DOHH2 (cell line): ENCODE measurements around the gene CALML3.

Experiments
- H3F3A ChIP-seq: fragments of 200-600 bp; sonication (generic), shearing (Covaris generic); 2 replicates; pipeline ENCODE4 v1.6.0; 2016; ENCODE audit warnings: antibody characterized with exemption, mild to moderate bottlenecking; ENCODE audit not compliant: control insufficient read depth, insufficient read depth
- H3K27ac ChIP-seq: fragments of 200-600 bp; sonication (generic); 2 replicates; pipeline ENCODE4 v1.5.1; 2014; ENCODE audit warnings: low read depth, mild to moderate bottlenecking, low read length, moderate library complexity
- H3K27me3 ChIP-seq: fragments of 200-600 bp; sonication (generic); 2 replicates; pipeline ENCODE4 v1.6.1; 2014; ENCODE audit warnings: mild to moderate bottlenecking, low read length, mixed read lengths; ENCODE audit not compliant: control insufficient read depth
- H3K36me3 ChIP-seq: fragments of 200-600 bp; sonication (generic); 2 replicates; pipeline ENCODE4 v1.6.1; 2014; ENCODE audit warnings: mild to moderate bottlenecking, low read length, moderate library complexity, mixed read lengths; ENCODE audit not compliant: control insufficient read depth
- H3K4me1 ChIP-seq: fragments of 200-600 bp; sonication (generic); 2 replicates; pipeline ENCODE4 v1.6.1; 2014; ENCODE audit warnings: mild to moderate bottlenecking, low read length, mixed read lengths; ENCODE audit not compliant: control insufficient read depth
- H3K4me2 ChIP-seq: fragments of 200-600 bp; sonication (generic); 2 replicates; pipeline ENCODE4 v1.6.0; 2014; ENCODE audit warnings: mild to moderate bottlenecking, low read length, moderate library complexity
- H3K4me3 ChIP-seq: fragments of 200-600 bp; sonication (generic); 2 replicates; pipeline ENCODE4 v1.5.1; 2014; ENCODE audit warnings: mild to moderate bottlenecking, low read length, mixed read lengths
- H3K79me2 ChIP-seq: fragments of 200-600 bp; sonication (generic); 2 replicates; pipeline ENCODE4 v1.6.1; 2014; ENCODE audit warnings: mild to moderate bottlenecking, low read length, mixed read lengths; ENCODE audit not compliant: control insufficient read depth
- H3K9me2 ChIP-seq: fragments of 200-600 bp; sonication (generic); replicated peaks from 2 replicates; pipeline ENCODE4 v1.6.1; 2014; ENCODE audit warnings: mild to moderate bottlenecking, low read length, mixed read lengths; ENCODE audit not compliant: control insufficient read depth
- H3K9me3 ChIP-seq: fragments of 200-600 bp; sonication (generic); 2 replicates; pipeline ENCODE4 v1.6.1; 2014; ENCODE audit warnings: antibody characterized with exemption, low read length, mixed read lengths; ENCODE audit not compliant: control insufficient read depth, insufficient read depth
- H4K20me1 ChIP-seq: fragments of 200-600 bp; sonication (generic); 2 replicates; pipeline ENCODE4 v1.6.0; 2014; ENCODE audit warnings: low read depth, mild to moderate bottlenecking, antibody characterized with exemption, low read length, moderate library complexity; ENCODE audit not compliant: control insufficient read depth, insufficient read depth
- EZH2phosphoT487 ChIP-seq: fragments of 200-600 bp; sonication (generic); IDR thresholded peaks from 2 replicates; pipeline ENCODE4 v1.6.1; 2017; ENCODE audit warnings: borderline replicate concordance, mild to moderate bottlenecking, antibody characterized with exemption, low read length, moderate library complexity, mixed read lengths
- TF ChIP-seq, protein P1 (sequence below): fragments of 200-600 bp; sonication (generic); IDR thresholded peaks from one replicate; pipeline ENCODE4 v1.5.1; 2014; ENCODE audit warnings: antibody characterized with exemption, mild to moderate bottlenecking, low read depth, low read length; ENCODE audit not compliant: poor library complexity, severe bottlenecking

The CALML3 gene

DNA sequence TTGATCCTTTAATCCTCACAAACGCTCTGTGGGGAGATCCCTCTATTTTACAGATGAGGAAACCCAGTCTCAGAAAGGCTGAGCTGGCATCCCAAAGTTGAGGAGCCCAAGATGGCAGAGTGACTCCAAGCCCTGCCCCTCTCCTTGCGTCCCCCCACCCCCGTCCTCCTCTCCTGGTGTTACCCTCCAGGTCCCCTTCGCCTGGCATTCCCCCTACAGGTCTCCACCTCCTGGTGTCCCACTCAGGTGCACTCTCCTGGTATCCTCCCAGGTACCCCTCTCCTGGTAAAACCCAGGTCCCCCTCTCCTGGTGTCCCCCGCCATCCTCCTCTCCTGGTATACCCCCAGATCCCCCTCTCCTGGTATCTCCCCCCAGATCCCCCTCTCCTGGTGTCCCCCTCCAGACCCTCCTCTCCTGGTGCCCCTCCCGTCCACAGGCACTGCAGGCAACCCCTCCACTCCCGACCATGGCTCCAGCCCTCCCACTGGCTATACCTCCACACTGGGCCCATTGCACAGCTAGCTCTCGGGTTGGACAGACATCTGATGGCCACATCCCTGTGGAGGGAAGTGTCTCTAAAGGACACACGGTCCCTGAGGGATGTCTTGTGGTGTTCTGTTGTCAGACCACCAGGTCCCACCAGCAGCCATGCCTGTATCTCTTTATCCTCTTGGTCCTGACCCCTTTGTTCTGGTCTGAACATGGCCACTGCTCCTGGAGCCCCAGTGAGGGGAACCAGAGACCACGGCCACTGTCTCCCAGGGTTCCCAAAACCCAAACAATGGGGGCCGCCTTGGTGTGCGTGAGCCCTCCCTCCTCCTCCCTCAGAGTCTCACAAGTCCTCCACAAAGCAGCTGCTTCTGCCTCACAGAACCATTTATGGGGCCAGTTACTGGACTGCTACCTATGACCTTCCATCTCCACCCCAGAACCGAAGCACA, 37.2 kb downstream of the CALML3 start:
- no peak for TF ChIP-seq EZH2phosphoT487
- TF ChIP-seq, protein P1, sequence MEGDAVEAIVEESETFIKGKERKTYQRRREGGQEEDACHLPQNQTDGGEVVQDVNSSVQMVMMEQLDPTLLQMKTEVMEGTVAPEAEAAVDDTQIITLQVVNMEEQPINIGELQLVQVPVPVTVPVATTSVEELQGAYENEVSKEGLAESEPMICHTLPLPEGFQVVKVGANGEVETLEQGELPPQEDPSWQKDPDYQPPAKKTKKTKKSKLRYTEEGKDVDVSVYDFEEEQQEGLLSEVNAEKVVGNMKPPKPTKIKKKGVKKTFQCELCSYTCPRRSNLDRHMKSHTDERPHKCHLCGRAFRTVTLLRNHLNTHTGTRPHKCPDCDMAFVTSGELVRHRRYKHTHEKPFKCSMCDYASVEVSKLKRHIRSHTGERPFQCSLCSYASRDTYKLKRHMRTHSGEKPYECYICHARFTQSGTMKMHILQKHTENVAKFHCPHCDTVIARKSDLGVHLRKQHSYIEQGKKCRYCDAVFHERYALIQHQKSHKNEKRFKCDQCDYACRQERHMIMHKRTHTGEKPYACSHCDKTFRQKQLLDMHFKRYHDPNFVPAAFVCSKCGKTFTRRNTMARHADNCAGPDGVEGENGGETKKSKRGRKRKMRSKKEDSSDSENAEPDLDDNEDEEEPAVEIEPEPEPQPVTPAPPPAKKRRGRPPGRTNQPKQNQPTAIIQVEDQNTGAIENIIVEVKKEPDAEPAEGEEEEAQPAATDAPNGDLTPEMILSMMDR = no peak
- H3F3A ChIP-seq = no peaks in the 10 kb centered on the region
- H3K9me2 ChIP-seq = no peaks in the 10 kb centered on the region
- H3K36me3 ChIP-seq = no peaks in the 10 kb centered on the region
- H3K4me1 ChIP-seq = 0 out of 2 replicates have a peak, but pooled peaks cover 3% of the 10 kb centered on the region
- no peaks in the 10 kb centered on the region for H4K20me1 ChIP-seq
- no peaks in the 10 kb centered on the region for H3K79me2 ChIP-seq
- H3K9me3 ChIP-seq = no peaks in the 10 kb centered on the region
- no peak overlapping the region for H3K4me2 ChIP-seq
- H3K27ac ChIP-seq = no peak overlapping the region
- no peak overlapping the region for H3K4me3 ChIP-seq
- peaks cover 11% of the 10 kb centered on the region for H3K27me3 ChIP-seq

DNA sequence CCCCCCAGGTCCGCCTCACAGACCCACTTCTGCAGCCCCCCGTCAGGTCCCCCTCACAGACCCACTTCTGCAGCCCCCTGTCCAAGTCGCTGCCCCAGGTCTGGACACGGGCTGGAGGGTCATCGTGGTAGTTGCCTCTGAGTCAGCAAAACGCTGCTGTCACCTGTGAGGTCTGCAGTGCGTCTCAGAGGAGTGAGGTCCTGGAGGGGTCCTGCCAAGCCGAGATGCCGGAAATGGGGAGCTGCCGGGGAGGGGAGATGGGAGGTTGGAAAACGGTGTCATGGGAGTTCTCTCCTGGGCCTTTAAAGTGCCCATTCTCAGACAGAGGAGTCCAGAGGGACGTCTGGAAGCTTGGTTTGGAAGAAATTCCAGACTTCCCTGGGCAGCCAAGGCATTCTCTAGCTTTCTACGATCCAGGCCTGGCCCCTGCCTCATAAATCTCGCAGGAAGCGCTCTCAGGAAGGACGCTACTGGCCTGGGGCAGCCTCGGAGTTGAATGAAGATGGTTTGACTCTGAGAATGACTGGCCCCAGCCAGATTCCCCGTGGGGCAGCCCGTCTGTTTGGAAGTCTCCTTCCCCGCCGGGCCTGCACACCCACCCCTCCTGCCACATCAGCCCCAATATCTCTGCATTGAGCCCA, 38.7 kb downstream of the CALML3 start:
- no peak overlapping the region for H3K4me2 ChIP-seq
- H3K9me2 ChIP-seq = no peaks in the 10 kb centered on the region
- H3K9me3 ChIP-seq = no peaks in the 10 kb centered on the region
- no peaks in the 10 kb centered on the region for H3K79me2 ChIP-seq
- H3K4me1 ChIP-seq = 0 out of 2 replicates have a peak, but pooled peaks cover 3% of the 10 kb centered on the region
- H4K20me1 ChIP-seq = no peaks in the 10 kb centered on the region
- H3F3A ChIP-seq = no peaks in the 10 kb centered on the region
- no peaks in the 10 kb centered on the region for H3K36me3 ChIP-seq
- peaks cover 11% of the 10 kb centered on the region for H3K27me3 ChIP-seq
- H3K27ac ChIP-seq = no peak overlapping the region
- no peak overlapping the region for H3K4me3 ChIP-seq
- no peak for TF ChIP-seq EZH2phosphoT487
- TF ChIP-seq, protein P1 = no peak

DNA sequence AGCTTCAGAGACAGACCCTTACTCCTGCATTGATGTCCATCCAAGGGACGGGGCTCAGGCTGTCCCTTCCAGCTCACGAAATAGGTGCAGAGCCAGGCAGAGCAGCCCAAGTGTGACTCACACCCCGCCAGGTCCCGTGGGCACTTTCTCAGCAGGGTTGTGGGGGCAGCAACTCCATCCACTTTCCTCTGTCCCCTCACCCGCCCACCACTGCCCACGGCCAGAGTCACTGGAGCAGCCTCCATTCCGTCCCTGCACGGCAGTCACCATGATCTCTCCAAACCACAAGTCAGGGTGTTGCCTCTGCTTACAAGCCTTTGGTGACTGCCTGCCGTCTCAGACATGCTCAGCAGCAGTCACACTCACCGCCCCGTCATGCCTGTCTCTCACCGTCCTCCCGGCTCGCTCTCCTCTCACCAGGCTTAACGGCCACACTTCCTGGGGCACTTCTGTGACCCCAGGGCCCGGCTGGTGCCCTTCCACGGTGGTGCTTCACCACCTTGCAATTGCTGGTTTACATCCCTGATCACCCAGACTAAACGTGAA, 39.3 kb downstream of the CALML3 start:
- no peaks in the 10 kb centered on the region for H3K9me3 ChIP-seq
- no peak overlapping the region for H3K27ac ChIP-seq
- no peaks in the 10 kb centered on the region for H3F3A ChIP-seq
- H3K4me1 ChIP-seq = 0 out of 2 replicates have a peak, but pooled peaks cover 3% of the 10 kb centered on the region
- H4K20me1 ChIP-seq = no peaks in the 10 kb centered on the region
- no peak overlapping the region for H3K4me2 ChIP-seq
- peaks cover 11% of the 10 kb centered on the region for H3K27me3 ChIP-seq
- H3K36me3 ChIP-seq = no peaks in the 10 kb centered on the region
- no peaks in the 10 kb centered on the region for H3K9me2 ChIP-seq
- H3K4me3 ChIP-seq = no peak overlapping the region
- TF ChIP-seq, protein P1 = no peak
- TF ChIP-seq EZH2phosphoT487 = no peak
- no peaks in the 10 kb centered on the region for H3K79me2 ChIP-seq
